KOPT-K1 (cell line): ENCODE measurements around the gene FAM219A.
"Not testable (repeated sequence)": the region's sequence is repeated elsewhere in the genome, so short reads cannot be mapped to it uniquely, and the experiment has no call there.

Source experiments
- H3K27ac ChIP-seq: fragments of 200-600 bp; sonication (generic); 2 replicates; pipeline ENCODE4 v1.5.1; 2016; ENCODE audit warnings: antibody characterized with exemption, mild to moderate bottlenecking, low read depth, low read length; ENCODE audit not compliant: poor library complexity, severe bottlenecking
- H3K36me3 ChIP-seq: fragments of 200-600 bp; sonication (generic); 2 replicates; pipeline ENCODE4 v1.5.1; 2017; ENCODE audit warnings: antibody characterized with exemption, mild to moderate bottlenecking, low read length, moderate library complexity; ENCODE audit not compliant: insufficient read depth
- H3K9me3 ChIP-seq: fragments of 200-600 bp; sonication (generic); 2 replicates; pipeline ENCODE4 v1.5.1; 2017; ENCODE audit warnings: antibody characterized with exemption, low read length, mild to moderate bottlenecking; ENCODE audit not compliant: insufficient read depth, poor library complexity, severe bottlenecking

FAM219A gene

DNA sequence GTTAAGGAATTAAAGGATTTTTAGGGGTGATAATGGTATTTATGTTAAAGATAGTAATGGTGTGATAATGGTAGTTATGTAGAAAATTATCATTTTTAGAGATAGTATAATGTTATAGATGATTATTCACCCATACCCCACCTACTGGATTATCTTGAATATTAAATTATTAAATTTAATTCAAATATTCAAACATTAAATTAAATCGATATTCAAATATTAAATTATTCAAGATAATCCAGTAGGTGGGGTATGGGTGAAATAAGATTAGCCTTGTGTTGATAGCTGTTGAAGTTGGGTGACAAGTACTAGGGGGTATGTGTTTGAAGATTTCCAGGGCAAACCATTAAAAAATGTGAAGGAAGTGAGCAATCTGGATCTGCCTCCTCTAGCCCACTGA is 15.6 kb downstream of the FAM219A start:
- Histone ChIP-seq H3K36me3 (no peaks in the 10 kb centered on the region), H3K27ac (no peak overlapping the region), H3K9me3 (no peaks in the 10 kb centered on the region)

DNA sequence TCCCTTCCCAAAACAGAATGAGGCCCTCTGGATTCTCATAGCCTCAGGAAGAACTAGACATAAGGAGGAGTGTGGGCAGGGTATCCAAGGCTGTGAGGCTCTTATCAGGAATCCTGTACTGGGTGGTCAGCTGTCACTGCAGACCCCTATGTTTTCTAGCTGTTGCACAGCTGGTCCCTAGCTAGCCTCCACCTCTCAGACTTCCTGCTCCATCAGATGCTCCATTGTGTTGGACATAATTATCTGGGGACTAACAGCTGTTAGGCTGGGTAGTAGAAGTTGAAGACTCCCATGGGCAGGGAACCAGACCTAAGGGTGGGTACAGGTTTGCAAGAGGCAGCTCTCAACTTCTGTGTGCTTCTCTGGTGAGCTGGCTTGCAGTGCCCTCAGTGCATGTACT is 18.4 kb downstream of the FAM219A start:
- Histone ChIP-seq H3K27ac (no peak overlapping the region), H3K36me3 (no peaks in the 10 kb centered on the region), H3K9me3 (no peaks in the 10 kb centered on the region)

DNA sequence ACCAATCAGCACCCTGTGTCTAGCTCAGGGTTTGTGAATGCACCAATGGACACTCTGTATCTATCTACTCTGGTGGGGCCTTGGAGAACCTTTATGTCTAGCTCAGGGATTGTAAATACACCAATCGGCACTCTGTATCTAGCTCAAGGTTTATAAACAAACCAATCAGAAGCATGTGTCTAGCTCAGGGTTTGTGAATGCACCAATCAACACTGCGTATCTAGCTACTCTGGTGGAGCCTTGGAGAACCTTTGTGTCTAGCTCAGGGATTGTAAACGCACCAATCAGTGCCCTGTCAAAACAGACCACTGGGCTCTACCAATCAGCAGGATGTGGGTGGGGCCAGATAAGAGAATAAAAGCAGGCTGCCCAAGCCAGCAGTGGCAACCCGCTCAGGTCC is 19.9 kb downstream of the FAM219A start:
- not testable (repeated sequence) for H3K27ac ChIP-seq, H3K9me3 ChIP-seq, H3K36me3 ChIP-seq

DNA sequence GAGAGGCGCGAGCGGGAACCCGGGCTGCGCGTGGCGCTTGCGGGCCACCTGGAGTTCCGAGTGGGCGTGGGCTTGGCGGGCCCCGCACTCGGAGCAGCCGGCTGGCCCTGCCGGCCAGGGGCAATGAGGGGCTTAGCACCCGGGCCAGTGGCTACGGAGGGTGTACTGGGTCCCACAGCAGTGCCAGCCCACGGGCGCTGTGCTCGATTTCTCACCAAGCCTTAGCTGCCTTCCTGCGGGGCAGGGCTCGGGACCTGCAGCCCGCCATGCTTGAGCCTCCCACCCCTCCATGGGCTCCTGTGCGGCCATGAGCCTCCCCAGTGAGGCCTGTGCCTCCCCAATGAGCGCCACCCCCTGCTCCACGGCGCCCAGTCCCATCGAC is 20.5 kb downstream of the FAM219A start:
- not testable (repeated sequence) for H3K9me3 ChIP-seq, H3K36me3 ChIP-seq, H3K27ac ChIP-seq

DNA sequence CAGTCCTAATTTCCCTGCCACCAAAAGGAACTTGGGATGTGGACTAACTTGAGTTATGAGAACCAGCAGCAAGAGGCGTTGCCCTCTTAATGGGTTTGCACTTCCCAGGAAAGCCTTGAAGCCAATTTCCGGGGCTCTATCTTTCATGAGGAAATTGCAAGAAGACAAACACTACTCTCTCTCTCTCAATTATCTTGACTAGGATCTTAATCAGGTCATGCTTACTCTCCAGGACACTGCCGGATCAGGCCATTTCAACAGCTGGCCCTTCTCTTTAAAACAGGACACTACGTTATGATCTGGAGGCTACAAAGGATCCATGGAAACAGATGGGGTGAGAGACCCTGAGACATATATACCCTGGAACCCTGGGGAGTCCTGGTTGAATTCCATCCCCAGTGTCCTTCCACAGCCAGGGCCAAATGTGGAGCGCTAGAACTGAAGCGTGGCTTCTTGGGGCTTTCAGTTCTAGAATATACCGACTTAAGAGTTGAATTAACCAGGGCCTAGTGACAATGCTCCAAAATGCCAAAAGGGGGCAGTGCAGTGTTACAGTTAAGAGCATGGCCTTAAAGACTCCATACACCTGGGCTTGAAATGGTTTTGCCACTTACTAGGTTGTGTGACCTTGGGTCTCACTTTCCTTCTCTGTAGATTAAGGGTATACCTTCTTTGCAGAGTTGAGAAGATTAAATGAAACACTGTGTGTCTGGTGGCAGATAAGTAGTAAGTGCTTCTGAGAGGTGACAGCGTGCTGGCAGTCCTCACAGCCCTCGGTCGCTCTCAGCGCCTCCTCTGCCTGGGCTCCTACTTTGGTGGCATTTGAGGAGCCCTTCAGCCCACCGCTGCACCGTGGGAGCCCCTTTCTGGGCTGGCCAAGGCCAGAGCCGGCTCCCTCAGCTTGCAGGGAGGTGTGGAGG is 21.1 kb downstream of the FAM219A start:
- H3K27ac ChIP-seq: no peak overlapping the region
- H3K9me3 ChIP-seq: no peaks in the 10 kb centered on the region
- H3K36me3 ChIP-seq: no peaks in the 10 kb centered on the region

DNA sequence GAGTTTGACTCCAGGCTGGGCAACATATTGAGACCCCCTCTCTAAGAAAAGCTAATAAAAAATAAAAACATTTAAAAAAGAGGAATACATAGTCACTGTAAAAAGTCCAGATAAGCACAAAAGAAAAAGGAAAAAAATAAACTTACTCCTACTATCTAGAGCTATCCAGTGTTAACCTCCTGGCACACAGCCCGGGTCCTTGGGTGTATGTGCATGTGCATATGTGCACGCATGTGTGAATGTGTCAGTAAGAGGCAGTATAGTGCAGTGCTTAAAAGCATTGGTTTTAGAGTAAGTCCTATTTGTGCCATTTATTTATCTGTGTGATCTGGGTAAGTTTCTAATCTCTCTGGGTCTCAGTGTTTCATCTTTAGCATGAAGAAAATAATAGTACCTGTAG is 26.7 kb downstream of the FAM219A start:
- Histone ChIP-seq H3K9me3 (no peaks in the 10 kb centered on the region), H3K27ac (no peak overlapping the region), H3K36me3 (no peaks in the 10 kb centered on the region)

DNA sequence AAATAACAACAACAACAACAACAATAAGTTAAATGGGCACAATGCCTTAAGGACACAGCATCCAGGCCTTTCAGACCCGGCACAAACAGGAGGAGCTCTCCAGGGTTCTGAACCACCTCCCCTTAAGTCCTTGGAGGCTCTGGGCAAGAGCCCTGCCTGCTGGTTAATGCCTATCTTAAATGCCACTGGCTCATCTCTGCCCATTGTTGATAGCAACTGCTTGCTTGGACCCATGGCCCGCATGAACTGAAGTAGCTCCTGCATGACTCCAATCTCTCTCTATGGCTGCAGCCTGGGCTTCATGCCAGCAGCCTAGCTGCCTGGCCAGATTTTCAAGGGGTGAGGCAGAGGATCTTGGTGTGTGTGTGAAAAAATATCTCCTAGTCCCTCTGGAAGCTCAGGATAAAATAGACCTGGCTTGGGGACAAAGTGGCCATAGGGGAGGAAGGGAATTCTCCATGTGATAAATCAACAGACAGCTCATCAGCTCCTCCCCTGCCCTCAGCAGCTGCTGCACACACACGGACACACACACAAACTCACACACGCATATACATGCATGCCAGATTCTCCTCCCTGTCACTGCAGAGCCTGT is 27.4 kb downstream of the FAM219A start:
- H3K9me3 ChIP-seq: no peaks in the 10 kb centered on the region
- H3K36me3 ChIP-seq: no peaks in the 10 kb centered on the region
- H3K27ac ChIP-seq: no peak overlapping the region

DNA sequence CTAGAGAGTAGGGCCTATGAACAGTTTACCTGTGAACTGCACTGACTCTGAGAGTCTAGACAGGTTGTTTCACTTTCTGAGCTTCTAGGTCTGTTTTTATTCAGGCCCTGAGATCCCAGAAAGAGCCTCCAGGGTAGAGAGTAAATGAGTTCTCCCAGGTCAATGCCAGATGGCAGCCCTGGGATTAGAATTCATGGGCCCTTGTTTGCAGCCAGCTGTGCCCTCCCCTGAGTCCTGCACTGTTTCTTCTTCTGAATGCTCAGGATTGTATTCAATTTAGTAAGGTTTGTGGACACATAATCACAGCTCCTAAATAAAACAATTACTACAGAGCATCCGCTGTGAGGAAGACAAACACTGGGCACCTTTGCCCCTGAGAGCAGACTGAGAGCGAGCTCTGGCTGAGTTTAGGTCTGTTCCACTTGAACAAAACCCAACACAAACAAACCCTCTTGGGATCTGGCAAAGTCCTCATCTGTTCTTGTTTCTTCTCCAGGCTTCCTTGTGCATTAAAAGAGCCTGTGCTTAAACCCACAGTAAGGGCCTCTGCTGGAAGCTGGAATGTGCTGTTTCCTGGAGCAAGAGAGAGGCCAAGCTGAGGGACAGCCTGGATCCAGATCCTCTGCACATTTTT is 29.9 kb downstream of the FAM219A start:
- Histone ChIP-seq H3K9me3 (no peaks in the 10 kb centered on the region), H3K27ac (no peak overlapping the region), H3K36me3 (no peaks in the 10 kb centered on the region)

DNA sequence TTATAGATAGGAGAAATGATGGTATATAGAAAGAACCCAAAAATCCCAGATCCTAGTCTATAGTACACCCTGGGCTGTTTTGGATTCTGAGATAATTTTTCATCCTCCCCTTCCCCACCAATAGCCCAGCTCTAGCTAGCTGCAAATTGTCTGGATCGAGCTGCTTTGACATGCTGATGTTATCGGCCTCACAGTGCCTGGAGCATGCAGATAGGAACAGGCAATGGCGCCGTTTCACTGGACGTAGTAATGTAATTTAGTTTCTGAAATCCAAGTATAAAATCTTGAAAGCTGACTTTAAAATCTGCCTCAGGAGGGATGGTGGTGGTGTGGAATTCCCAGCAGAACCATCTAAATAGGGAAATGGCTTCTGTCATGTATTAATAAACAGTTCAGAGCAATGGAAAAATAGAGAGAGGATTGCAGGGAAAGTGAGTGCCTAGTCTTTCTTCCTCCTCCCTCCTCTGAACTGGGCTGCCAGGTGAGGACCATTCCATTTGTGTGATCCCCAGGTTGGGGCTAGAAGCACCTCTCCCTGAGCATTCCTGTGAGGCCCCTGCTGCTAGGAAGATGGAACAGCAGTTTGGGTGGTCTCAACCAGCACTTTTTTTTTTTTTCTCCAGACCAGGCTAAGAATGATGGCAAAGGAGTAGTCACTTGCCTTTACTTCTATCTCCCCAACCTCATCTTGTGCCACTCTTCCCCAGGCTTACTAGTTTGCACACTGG is 31.9 kb downstream of the FAM219A start:
- Histone ChIP-seq H3K27ac (no peak overlapping the region), H3K36me3 (no peaks in the 10 kb centered on the region), H3K9me3 (no peaks in the 10 kb centered on the region)

DNA sequence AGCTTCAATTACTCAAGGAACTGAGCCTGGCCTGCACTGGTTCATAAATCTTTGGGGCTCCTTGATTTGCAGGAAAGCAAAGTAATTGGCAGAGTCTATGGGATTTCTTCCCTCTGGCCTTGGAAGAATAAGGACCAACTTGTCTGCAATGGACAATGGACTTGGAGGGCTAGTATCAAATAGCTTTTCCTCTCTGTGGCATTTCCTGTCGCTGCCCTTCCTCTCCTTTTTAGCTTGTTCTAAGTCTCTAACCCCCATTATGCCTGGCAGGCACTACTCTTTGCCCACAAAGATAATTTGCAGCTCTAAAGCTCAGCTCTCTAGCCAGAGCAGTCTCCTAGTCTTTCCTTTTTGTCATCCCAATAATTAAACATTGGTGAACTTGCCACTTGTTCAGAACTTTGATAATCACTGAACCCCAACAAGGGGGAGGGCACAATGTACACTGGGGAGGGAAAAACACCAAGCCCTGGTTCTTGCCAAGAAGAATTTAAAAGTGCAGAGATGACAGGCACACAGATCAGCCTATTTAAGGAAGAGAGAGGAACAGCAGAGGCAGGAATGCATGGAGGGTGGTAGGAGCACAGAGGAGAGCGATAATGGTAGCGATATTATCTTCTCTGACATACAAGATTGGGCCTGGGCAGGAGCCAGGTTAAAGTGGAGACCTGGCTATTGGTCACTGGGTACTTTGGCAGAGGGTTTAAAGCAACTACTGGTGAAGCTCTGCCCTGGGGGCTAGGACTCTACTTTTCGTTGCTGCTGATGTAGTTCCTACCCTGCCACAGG is 38.5 kb downstream of the FAM219A start:
- Histone ChIP-seq H3K27ac (no peak overlapping the region), H3K36me3 (no peaks in the 10 kb centered on the region), H3K9me3 (no peaks in the 10 kb centered on the region)

DNA sequence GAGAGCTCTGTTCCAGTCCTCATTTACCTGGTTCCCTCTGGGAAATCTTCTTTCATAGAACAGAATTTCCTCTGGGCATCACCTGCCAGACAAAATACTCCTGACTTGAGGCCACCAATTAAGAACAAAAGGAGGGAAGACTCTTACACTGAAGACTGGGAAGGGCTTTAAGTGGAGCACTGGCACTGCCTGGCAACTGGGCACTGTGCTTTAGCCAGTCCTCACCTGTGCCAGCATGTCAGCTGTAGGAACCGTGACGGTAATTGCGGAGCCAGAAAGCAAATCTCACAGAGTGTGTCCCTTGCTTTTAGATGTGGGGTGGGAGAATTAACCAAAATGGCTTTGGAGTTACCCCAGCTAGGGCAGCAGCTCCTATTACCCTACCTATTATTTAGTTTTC is 40.6 kb downstream of the FAM219A start:
- no peaks in the 10 kb centered on the region for H3K9me3 ChIP-seq
- no peak overlapping the region for H3K27ac ChIP-seq
- no peaks in the 10 kb centered on the region for H3K36me3 ChIP-seq

DNA sequence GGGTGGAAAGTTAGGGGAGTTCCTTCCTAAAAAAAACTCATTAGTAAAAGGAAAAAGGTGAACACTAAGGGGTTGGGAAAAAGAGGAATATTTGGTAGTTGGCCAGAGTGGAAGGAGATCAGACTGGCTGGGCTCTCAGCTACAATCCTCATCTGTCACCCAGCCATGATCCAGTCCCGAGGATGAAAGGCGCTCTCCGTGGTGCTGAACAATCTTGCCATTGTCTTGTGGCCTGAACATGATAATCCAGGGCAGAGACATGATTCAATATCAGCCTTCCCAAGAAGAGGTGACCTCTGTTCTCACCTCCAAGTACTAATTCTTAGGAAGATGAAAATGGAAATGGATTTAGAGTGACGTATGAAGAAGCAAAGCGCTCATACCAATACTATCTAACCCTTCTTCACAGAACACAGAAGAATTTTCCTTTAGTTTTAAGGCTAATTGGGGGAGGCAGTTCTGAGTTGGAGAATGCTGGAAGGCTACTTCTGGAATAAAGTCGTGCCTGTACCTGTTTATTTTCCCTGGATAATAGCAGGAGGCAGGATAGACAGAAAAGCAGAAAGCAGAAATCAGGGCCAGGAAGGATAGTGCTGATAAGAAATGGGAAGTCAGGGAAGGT is 45.0 kb downstream of the FAM219A start:
- H3K27ac ChIP-seq: no peak overlapping the region
- H3K9me3 ChIP-seq: no peaks in the 10 kb centered on the region
- H3K36me3 ChIP-seq: no peaks in the 10 kb centered on the region

DNA sequence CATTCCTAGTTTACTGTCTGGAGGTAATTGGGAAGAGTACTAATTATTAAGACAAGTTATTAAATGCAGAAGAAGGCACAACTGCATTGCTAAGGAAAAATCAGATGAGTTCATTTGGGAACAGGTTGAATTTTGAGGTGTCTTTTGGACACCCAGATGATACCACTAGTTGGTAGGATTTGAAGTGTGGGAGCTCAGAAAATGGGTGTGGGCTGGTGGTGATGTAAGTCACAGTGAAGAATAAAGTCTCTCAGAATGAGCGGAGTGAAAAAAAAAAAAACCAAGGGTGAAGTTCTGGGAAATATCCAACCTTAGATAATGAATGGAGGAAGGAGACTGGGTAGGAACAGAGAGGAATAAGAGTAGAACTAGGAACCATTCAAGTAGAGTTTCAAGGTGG is 46.0 kb downstream of the FAM219A start:
- Histone ChIP-seq H3K9me3 (no peaks in the 10 kb centered on the region), H3K36me3 (no peaks in the 10 kb centered on the region), H3K27ac (no peak overlapping the region)

DNA sequence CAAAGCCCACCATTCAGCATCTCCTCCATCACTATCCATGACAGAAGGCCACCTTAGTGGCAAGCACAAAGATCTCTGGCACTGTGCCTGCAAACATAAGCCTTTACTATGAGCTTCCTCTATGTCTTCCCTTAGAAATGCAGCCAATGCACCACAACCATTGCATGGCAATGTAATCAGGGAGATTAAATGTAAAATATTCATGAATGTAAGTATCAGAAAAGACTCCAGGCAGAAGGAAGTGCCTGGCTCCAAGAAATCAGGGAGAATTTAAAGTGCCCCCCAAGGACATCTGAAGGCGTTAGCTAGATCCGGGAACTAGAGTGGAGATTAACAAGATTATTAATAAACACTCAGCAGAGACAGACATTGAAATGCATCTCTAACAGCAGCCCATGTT is 49.2 kb downstream of the FAM219A start:
- Histone ChIP-seq H3K36me3 (no peaks in the 10 kb centered on the region), H3K27ac (no peak overlapping the region), H3K9me3 (no peaks in the 10 kb centered on the region)
